Endothelial cell of umbilical vein (primary cell): Measurements from ENCODE around the gene NRXN3. TPM values are rescaled to one million over a fixed set of nuclear protein-coding genes. Genes with fewer than 3 reads are reported as not detected.

Experiments used
- BruUV-seq: library from RNA; stranded (reverse); fragments of 400-500 nt; replicated peaks from 2 replicates; lab custom pipeline; 2021; lab: Mats Ljungman, UMichigan
- CTCF ChIA-PET: fragments of 300-600, 350-600 bp; sonication (Branson Sonifier 250); formaldehyde crosslinking; loops from one replicate; lab custom pipeline; 2021; ENCODE audit warnings: antibody characterized with exemption, inconsistent platforms; lab: Charles Lee
- POLR2A ChIA-PET: fragments of 300-600, 350-600 bp; sonication (Branson Sonifier 250); formaldehyde crosslinking; loops from one replicate; lab custom pipeline; 2021; ENCODE audit warnings: antibody characterized with exemption, inconsistent platforms; lab: Charles Lee
- DNase-seq: peaks from one replicate; pipeline ENCODE4 v3.0.0-alpha.2; 2011; ENCODE audit warnings: low read depth, low spot score
- FAIRE-seq: peaks from 2 replicates; lab custom pipeline; 2011; peaks lifted over from hg19 to GRCh38; lab: Jason Lieb, UNC
- H2AFZ ChIP-seq: 2 replicates; pipeline ENCODE4 v1.6.0; 2012; ENCODE audit warnings: low read depth, low read length, control low read depth, inconsistent platforms
- H3K27ac ChIP-seq: 2 replicates; pipeline ENCODE4 v1.5.1; 2011; ENCODE audit warnings: low read depth, mild to moderate bottlenecking, control low read depth, low read length, moderate library complexity; ENCODE audit not compliant: insufficient read depth
- H3K27me3 ChIP-seq, 2 experiments: 2 replicates each; pipeline versions ENCODE4 v1.6.0 to v1.6.1; 2011; ENCODE audit warnings: low read length in 2 of 2, mixed read lengths in 1 of 2; ENCODE audit not compliant: control insufficient read depth in 2 of 2, insufficient read depth in 2 of 2
- H3K36me3 ChIP-seq, 2 experiments: 2 replicates in 1 of 2; 3 replicates in 1 of 2; pipeline ENCODE4 v1.5.1; 2011; ENCODE audit warnings: low read length in 2 of 2, mild to moderate bottlenecking in 1 of 2, moderate library complexity in 1 of 2; ENCODE audit not compliant: control insufficient read depth in 2 of 2, insufficient read depth in 2 of 2; ENCODE audit errors: extremely low read depth in 1 of 2
- H3K4me1 ChIP-seq: 3 replicates; pipeline ENCODE4 v1.5.1; 2011; ENCODE audit warnings: mild to moderate bottlenecking, low read length; ENCODE audit not compliant: control insufficient read depth, insufficient read depth; ENCODE audit errors: extremely low read depth
- H3K4me2 ChIP-seq: 2 replicates; pipeline ENCODE4 v1.6.1; 2011; ENCODE audit warnings: low read length, control low read depth, mixed read lengths; ENCODE audit not compliant: insufficient read depth
- H3K4me3 ChIP-seq, 3 experiments: fragments of 200-600 bp in 1 of 3; sonication (generic), shearing (Covaris generic) in 1 of 3; replicated peaks in 1 of 3; 2 replicates each; pipeline ENCODE4 v1.5.1; 2011 to 2016; ENCODE audit warnings: control low read depth in 3 of 3, low read length in 3 of 3, mild to moderate bottlenecking in 2 of 3, inconsistent platforms in 1 of 3, low read depth in 1 of 3, moderate library complexity in 1 of 3; ENCODE audit not compliant: insufficient read depth in 1 of 3
- H3K79me2 ChIP-seq: 2 replicates; pipeline ENCODE4 v1.6.0; 2012; ENCODE audit warnings: low read length, inconsistent platforms; ENCODE audit not compliant: control insufficient read depth, insufficient read depth
- H3K9ac ChIP-seq: replicated peaks from 2 replicates; pipeline ENCODE3; 2011; ENCODE audit warnings: low read length, control low read depth; ENCODE audit not compliant: insufficient read depth; ENCODE audit errors: extremely low read depth
- H3K9me1 ChIP-seq: replicated peaks from 3 replicates; pipeline ENCODE4 v1.6.0; 2011; ENCODE audit warnings: mild to moderate bottlenecking, low read length; ENCODE audit not compliant: control insufficient read depth, insufficient read depth; ENCODE audit errors: extremely low read depth
- H3K9me3 ChIP-seq: replicated peaks from 2 replicates; pipeline ENCODE4 v1.5.1; 2012; ENCODE audit warnings: low read length, inconsistent platforms; ENCODE audit not compliant: control insufficient read depth, insufficient read depth
- H4K20me1 ChIP-seq: replicated peaks from 2 replicates; pipeline ENCODE3; 2011; ENCODE audit warnings: mild to moderate bottlenecking, low read length; ENCODE audit not compliant: control insufficient read depth, insufficient read depth; ENCODE audit errors: extremely low read depth
- EZH2 ChIP-seq: IDR thresholded peaks from 2 replicates; pipeline ENCODE4 v1.6.1; 2012; ENCODE audit warnings: borderline replicate concordance, low read depth, mild to moderate bottlenecking, moderate library complexity, low read length, inconsistent platforms; ENCODE audit not compliant: severe bottlenecking
- FOS ChIP-seq: IDR thresholded peaks from 2 replicates; pipeline ENCODE4 v1.6.1; 2011; ENCODE audit warnings: mild to moderate bottlenecking, low read length, moderate library complexity, borderline replicate concordance; ENCODE audit not compliant: insufficient read depth
- GATA2 ChIP-seq: IDR thresholded peaks from 2 replicates; pipeline ENCODE4 v1.7.0; 2011; ENCODE audit warnings: low read depth, mild to moderate bottlenecking, moderate library complexity, mixed read lengths, low read length; ENCODE audit not compliant: insufficient read length, insufficient read depth
- MYC ChIP-seq: IDR thresholded peaks from one replicate; pipeline ENCODE4 v1.6.1; 2011; ENCODE audit warnings: mild to moderate bottlenecking, low read depth, low read length
- dilution Hi-C: fragments of 300-500 bp; cut with MboI; formaldehyde crosslinking; loops from one replicate; pipeline ENCODE4 v1.15.0; 2019; ENCODE audit warnings: low sequenced_read_pairs; ENCODE audit not compliant: extremely low pct_ligation_motif_present
- intact Hi-C: fragments of 100-400 bp; cut with micrococcal nuclease; formaldehyde crosslinking; loops from one replicate; pipeline ENCODE4 v1.10.0; 2022
- polyA plus RNA-seq, 4 experiments: library from polyadenylated mRNA; depleted of rRNA in 3 of 4; stranded (reverse) in 3 of 4; unstranded in 1 of 4; fragments of >200 nt; gene quantifications; 2 replicates each; pipeline versions ENCODE4 v1.2.1 to v1.2.3, GENCODE V29; 2011 to 2012; ENCODE audit warnings: missing spikeins in 1 of 4
- total RNA-seq: library from RNA; stranded (reverse); gene quantifications from 2 replicates; pipeline ENCODE4 v1.2.3, GENCODE V29; 2021
- TF ChIP-seq, protein P1 (sequence below): IDR thresholded peaks from 2 replicates; pipeline ENCODE4 v1.6.1; 2011; ENCODE audit not compliant: insufficient read depth, insufficient read length

Gene NRXN3
- total and polyA plus RNA-seq, 2 donors (not counting 3 experiments of a cell fraction or from before 2014, with no cell fraction given): 0.72 to 4.2 TPM

DNA sequence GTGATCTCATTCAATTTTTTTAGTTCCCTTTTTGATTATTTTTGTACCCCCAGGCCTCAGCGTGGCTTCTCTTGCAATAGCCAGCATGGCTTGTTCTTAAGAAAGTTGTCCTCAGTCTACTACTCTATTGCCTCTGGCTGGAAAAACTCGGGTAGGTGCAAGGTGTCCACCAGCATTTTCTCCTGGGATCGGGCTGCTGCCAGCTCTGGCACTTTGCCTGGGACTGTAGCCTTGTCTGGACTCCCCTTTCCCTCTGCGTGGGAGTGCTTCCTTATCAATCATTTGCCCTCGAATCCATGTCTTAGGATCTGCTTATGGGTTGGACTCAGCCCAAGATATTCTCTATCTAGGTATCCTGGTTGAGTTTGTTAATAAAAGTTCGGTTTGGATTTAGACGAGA is 1267.8 kb downstream of the NRXN3 start:
- Histone ChIP-seq H3K4me3 (no peak overlapping the region), H3K36me3 (no peaks in the 10 kb centered on the region), H4K20me1 (no peaks in the 10 kb centered on the region), H3K9me1 (no peaks in the 10 kb centered on the region), H2AFZ (no peak overlapping the region), H3K4me2 (no peak overlapping the region), H3K9ac (no peak overlapping the region), H3K79me2 (no peaks in the 10 kb centered on the region), H3K4me1 (no peaks in the 10 kb centered on the region), H3K27me3 (no peaks in the 10 kb centered on the region), H3K9me3 (no peaks in the 10 kb centered on the region), H3K27ac (no peak overlapping the region)
- intact Hi-C loops (no loop called here), dilution Hi-C loops (no loop called here)
- DNase-seq: no peak
- ChIA-PET CTCF (no interaction called here), POLR2A (no interaction called here)
- no peak for FAIRE-seq
- TF ChIP-seq MYC: no peak
- TF ChIP-seq FOS: no peak
- TF ChIP-seq GATA2: no peak
- TF ChIP-seq, protein P1, sequence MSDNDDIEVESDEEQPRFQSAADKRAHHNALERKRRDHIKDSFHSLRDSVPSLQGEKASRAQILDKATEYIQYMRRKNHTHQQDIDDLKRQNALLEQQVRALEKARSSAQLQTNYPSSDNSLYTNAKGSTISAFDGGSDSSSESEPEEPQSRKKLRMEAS: no peak
- BruUV-seq: no TSS peak

DNA sequence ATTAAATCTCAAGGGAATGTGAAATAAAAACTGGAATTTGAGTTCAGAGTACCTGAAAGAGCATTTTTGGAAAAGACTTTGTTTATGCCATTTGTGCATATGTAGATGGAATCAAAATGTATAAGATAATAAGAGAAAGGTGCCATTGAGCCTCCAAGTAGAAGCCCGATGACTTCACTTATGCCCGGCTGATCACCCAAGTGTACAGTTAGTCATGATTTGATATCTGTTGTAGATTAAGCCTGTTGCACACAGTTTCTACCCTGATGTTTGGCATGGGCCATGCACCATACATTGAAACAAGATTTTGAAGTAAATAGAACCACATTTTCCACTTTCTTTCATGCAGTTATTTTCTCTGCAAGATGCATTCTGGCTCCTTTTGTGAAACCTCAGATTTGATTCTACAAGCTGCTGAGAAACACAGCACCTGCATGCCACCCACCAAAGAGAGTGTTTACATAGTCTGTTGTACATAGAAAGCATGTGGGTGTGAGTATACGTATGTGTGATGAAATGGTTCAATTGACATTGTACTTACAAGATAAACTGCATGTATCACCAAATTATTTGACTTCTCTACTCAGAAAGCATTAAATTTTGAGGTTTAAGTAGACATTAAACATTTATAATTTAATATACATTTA is 1268.6 kb downstream of the NRXN3 start:
- CTCF ChIA-PET: interaction anchor here (1.4 to 1.6 kb wide), 2 partner anchors 13 to 68 kb away, joined by 3 to 5 read pairs; no protein-coding TSS in a partner anchor
- Histone ChIP-seq H3K4me1 (no peaks in the 10 kb centered on the region), H3K36me3 (no peaks in the 10 kb centered on the region), H3K4me3 (no peak overlapping the region), H3K9me1 (no peaks in the 10 kb centered on the region), H3K27ac (no peak overlapping the region), H3K79me2 (no peaks in the 10 kb centered on the region), H3K27me3 (no peaks in the 10 kb centered on the region), H2AFZ (no peak overlapping the region), H4K20me1 (no peaks in the 10 kb centered on the region), H3K9me3 (no peaks in the 10 kb centered on the region), H3K9ac (no peak overlapping the region), H3K4me2 (no peak overlapping the region)
- dilution Hi-C loops (no loop called here), intact Hi-C loops (no loop called here)
- BruUV-seq: no TSS peak
- DNase-seq: no peak
- POLR2A ChIA-PET: no interaction called here
- TF ChIP-seq EZH2: no peak
- TF ChIP-seq, protein P1: no peak
- FAIRE-seq: no peak
